ENCODE measurements around the gene SLC46A2.

SLC46A2 gene

DNA sequence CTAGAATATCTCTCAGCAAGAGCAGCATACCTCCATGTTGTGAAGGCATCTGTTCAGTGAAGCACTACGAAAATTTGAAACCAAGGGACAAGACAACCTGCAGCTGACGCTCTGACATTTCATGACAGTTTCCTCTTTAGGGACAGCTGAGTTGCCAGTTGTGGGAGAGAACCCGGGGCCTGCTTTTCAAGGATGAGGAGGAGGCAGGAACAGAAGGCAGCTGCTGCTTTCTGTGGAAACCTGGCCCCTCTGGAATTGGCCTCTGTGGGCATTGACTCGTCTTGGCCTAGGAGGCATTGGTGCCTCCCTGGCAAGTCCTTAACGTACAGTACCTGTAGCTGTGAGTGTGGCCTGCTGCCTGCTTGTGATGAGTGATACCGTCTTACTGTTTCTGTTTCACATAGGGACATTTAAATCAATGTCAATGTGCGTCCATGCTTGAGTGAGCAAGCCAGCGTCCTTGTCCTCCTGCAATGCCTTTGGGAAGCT is 21.6 kb downstream of the SLC46A2 start:
- DNase-seq (ENCODE audit: low read depth): no peak
- TF ChIP-seq, protein P1, sequence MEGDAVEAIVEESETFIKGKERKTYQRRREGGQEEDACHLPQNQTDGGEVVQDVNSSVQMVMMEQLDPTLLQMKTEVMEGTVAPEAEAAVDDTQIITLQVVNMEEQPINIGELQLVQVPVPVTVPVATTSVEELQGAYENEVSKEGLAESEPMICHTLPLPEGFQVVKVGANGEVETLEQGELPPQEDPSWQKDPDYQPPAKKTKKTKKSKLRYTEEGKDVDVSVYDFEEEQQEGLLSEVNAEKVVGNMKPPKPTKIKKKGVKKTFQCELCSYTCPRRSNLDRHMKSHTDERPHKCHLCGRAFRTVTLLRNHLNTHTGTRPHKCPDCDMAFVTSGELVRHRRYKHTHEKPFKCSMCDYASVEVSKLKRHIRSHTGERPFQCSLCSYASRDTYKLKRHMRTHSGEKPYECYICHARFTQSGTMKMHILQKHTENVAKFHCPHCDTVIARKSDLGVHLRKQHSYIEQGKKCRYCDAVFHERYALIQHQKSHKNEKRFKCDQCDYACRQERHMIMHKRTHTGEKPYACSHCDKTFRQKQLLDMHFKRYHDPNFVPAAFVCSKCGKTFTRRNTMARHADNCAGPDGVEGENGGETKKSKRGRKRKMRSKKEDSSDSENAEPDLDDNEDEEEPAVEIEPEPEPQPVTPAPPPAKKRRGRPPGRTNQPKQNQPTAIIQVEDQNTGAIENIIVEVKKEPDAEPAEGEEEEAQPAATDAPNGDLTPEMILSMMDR (IDR thresholded peaks at IDR 0.05; ENCODE audit: low read depth, low read length, missing control alignments): no peak
- no peak overlapping the region for H3K4me3 ChIP-seq (ENCODE audit: low read depth, low read length)
- in situ Hi-C loops (cut with HindIII; ENCODE audit: low sequenced_read_pairs): no loop called here

DNA sequence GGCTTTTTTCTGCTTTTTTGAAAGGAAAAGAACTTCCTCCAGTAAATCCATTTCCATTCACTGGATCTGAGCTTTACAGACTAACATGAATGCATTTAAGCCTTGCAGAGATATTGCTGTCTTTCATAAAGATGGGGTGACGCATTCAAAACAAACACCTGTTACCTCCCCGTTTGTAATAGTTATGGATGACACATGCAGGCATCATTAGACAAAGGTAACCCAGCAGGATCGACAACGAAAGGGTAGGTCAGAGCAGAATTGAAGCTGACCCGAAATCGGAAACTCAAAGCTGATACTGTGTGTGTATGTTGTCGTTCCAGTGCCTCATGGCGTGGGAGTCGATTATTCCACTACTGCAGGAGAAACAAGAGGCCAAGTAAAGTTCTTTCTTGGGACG is 22.2 kb downstream of the SLC46A2 start:
- H3K4me3 ChIP-seq (ENCODE audit: low read depth, low read length): no peak overlapping the region
- in situ Hi-C loops (cut with HindIII; ENCODE audit: low sequenced_read_pairs): no loop called here
- TF ChIP-seq, protein P1 (IDR thresholded peaks at IDR 0.05; ENCODE audit: low read depth, low read length, missing control alignments): no peak

DNA sequence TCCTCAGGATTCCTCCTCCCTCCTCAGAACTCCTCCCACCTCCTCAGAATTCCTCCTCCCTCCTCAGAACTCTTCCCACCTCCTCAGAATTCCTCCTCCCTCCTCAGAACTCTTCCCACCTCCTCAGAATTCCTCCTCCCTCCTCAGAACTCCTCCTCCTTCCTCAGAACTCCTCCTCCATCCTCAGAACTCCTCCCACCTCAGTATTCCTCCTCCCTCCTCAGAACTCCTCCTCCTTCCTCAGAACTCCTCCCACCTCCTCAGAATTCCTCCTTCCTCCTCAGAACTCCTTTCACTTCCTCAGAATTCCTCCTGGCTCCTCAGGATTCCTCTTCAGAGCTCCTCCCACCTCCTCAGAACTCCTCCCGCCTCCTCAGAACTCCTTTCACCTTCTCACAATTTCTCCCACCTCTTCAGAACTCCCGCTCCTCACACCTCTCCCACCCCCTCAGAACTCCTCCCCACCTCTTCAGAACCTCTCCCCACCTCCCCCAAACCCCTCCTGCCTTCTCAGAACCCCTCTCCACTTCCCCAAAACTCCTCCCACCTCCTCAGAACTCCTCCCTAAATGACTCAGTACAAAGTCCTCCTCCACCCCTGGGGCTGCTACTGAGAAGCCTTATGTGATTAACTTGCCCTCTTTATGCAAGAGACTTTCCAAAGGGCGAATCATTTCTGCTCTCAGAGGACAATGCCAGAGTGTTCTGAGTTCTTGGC is 23.2 kb downstream of the SLC46A2 start:
- DNase-seq (ENCODE audit: low read depth): no peak
- no peak overlapping the region for H3K4me3 ChIP-seq (ENCODE audit: low read depth, low read length)
- in situ Hi-C loops (cut with HindIII; ENCODE audit: low sequenced_read_pairs): no loop called here
- TF ChIP-seq, protein P1 (IDR thresholded peaks at IDR 0.05; ENCODE audit: low read depth, low read length, missing control alignments): no peak

More for the DNA sequence above, 22.2 kb downstream of the SLC46A2 start:
- DNase-seq (ENCODE audit: low read depth): no peak

DNA sequence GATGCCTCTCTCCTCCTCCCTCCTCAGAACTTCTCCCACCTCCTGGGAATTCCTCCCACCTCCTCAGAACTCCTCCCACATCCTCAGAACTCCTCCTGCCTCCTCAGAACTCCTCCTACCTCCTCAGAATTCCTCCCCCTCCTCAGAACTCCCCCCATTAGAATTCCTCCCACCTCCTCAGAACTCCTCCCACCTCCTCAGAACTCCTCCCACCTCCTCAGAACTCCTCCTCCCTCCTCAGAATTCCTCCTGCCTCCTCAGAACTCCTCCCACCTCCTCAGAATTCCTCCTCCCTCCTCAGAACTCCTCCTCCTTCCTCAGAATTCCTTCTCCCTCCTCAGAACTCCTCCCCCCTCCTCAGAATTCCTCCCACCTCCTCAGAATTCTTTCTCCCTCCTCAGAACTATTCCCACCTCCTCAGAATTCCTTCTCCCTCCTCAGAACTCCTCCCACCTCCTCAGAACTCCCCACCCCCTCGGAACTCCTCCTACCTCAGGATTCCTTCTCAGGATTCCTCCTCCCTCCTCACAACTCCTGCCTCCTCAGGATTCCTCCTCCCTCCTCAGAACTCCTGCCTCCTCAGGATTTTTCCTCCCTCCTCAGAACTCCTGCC is 23.9 kb downstream of the SLC46A2 start:
- in situ Hi-C loops (cut with HindIII; ENCODE audit: low sequenced_read_pairs): no loop called here
- H3K4me3 ChIP-seq (ENCODE audit: low read depth, low read length): no peak overlapping the region

DNA sequence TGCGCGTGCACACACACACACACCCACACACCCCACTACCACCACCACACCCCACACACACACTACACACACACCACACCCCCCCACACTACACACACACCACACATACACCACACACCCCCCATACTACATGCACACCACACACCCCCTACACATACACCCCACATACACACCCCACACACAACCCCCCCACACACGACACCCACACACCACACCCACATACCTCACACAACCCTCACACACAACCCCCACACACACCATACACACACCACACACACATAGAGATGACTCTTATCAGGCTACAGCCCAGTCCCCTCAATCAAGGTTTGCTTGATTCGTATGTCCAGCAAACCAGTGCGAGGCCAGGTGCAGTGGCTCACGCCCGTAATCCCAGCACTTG is 25.7 kb downstream of the SLC46A2 start:
- no peak overlapping the region for H3K4me3 ChIP-seq (ENCODE audit: low read depth, low read length)
- DNase-seq (ENCODE audit: low read depth): no peak
- in situ Hi-C loops (cut with HindIII; ENCODE audit: low sequenced_read_pairs): no loop called here
- TF ChIP-seq, protein P1 (IDR thresholded peaks at IDR 0.05; ENCODE audit: low read depth, low read length, missing control alignments): no peak

More for the DNA sequence above, 23.9 kb downstream of the SLC46A2 start:
- TF ChIP-seq, protein P1 (IDR thresholded peaks at IDR 0.05; ENCODE audit: low read depth, low read length, missing control alignments): no peak
- no peak for DNase-seq (ENCODE audit: low read depth)

DNA sequence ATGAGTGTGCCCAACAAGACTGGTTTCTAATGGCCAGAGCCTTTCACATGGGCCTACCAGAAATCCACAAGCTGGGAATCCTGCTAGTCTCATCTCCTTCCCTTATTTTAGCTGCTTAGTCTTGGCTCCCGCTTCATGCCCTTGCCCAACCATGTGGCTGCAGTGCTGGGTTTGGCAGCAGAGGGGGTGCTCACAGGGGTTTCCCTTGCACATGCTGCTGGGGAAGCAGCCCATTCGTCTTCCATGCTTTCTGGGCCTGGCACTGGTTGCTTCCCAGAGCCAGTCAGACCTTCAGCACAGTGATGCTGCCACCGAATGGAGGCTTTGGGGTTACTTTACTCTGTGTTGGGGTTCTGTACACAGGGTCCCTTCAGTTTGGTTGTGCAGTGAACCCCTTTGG is 26.3 kb downstream of the SLC46A2 start:
- no peak overlapping the region for H3K4me3 ChIP-seq (ENCODE audit: low read depth, low read length)
- in situ Hi-C loops (cut with HindIII; ENCODE audit: low sequenced_read_pairs): no loop called here

More for the DNA sequence above, 26.3 kb downstream of the SLC46A2 start:
- TF ChIP-seq, protein P1 (IDR thresholded peaks at IDR 0.05; ENCODE audit: low read depth, low read length, missing control alignments): no peak
- no peak for DNase-seq (ENCODE audit: low read depth)
